Cardiac fibroblast (primary cell): ENCODE results near the gene PRUNE1.

Experiments used
- DNase-seq, 2 donors: peaks; one replicate each; pipeline versions ENCODE4 v3.0.0 to v3.0.0-alpha.2; 2010; ENCODE audit warnings: low read depth in 2 of 2
- H3K4me3 ChIP-seq, 2 donors: replicated peaks in 1 of 2; 1 replicate in 1 of 2; 2 replicates in 1 of 2; pipeline ENCODE4 v1.5.1; 2011; ENCODE audit warnings: low read depth in 2 of 2, low read length in 2 of 2, mild to moderate bottlenecking in 2 of 2, moderate library complexity in 1 of 2
- CTCF ChIP-seq: IDR thresholded peaks from one replicate; pipeline ENCODE4 v1.5.1; 2011; ENCODE audit warnings: low read depth, mild to moderate bottlenecking, low read length, inconsistent platforms

PRUNE1 gene

GRCh38 chr1:151036356-151036755 lies 28.1 kb downstream of the PRUNE1 start, which contains the start of gene BNIPL:
TSS of gene BNIPL (plus strand) at chr1:151036586. CDS start at chr1:151036726, 140 bp downstream.
- no peak within 1 kb of the TSS for H3K4me3 ChIP-seq
- no peak for DNase-seq
- TF ChIP-seq CTCF: no peak

DNA sequence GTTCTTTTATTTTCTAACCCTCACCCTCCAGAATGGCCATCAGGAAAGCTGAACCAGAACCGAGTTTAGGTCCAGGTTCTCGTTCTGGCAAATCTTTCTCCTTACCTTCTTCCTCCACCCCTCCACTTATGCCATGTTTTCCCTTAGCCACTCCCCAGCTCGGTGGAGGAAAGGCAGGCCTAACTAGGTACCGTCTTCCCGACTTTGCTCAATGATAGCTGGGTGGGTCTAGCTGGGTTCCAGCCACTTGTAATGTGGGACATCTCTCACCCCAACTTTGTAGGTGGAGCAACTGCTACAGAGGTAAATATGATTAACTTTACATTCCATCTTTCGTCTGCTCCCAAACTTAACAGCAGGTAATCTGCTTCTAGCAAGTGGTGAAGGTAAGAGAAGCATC lies 28.8 kb downstream of the PRUNE1 start:
- no peak overlapping the region for H3K4me3 ChIP-seq
- no peak for DNase-seq

DNA sequence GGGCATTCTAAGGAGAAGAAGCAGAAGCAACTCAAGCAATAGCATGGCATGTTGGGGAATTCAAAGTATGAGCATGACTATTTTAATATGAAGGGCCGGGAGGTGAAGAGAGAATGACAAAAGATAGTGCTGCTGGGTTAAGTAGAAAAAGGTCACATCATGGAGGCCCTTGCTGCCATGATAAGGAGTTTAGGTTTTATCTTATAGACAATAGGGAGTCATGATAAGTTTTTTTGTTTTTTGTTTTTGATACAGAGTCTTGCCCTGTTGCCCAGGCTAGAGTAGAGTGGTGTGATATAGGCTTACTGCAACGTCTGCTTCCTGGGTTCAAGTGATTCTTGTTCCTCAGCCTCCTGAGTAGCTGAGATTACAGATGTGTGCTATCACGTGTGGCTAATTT lies 31.3 kb downstream of the PRUNE1 start:
- TF ChIP-seq CTCF: no peak
- H3K4me3 ChIP-seq: no peak overlapping the region

More for the DNA sequence above, 28.8 kb downstream of the PRUNE1 start:
- TF ChIP-seq CTCF: no peak

DNA sequence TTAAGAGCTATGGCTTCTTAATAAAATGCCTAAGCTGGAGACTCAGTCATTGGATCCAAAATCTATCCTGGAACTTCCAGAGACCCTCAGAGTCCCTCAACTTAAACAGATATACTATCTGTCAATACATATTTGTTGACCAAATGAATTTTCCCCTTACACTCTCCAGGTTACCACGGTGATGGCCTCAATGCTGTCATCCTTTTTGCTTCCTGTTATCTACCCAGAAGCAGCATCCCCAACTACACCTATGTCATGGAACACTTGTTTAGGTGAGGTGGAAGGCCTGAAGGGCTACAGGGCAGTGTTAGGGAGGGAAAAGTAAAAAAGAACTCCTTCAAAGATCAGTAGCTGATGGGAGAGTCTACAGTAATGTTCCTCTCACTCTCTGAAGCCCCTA lies 34.9 kb downstream of the PRUNE1 start:
- no peak for DNase-seq
- no peak for TF ChIP-seq CTCF

More for the DNA sequence above, 31.3 kb downstream of the PRUNE1 start:
- DNase-seq: no peak

DNA sequence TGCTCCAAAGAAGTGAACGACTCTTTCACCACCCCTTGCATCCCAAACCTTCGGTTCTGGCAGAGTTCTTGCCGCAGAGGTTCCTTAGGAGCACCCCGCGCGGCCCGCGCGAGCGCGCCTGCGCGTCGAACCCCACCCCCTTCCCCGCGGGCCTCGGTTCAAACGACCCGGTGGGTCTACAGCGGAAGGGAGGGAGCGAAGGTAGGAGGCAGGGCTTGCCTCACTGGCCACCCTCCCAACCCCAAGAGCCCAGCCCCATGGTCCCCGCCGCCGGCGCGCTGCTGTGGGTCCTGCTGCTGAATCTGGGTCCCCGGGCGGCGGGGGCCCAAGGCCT lies 39.3 kb downstream of the PRUNE1 start, which contains the start of gene C1orf56:
TSS of gene C1orf56 (plus strand) at position 161 of the 334 bp plus-strand sequence. CDS start at position 258, 97 bp downstream.
- H3K4me3 ChIP-seq: peak within 1 kb of the TSS; percentile 65 to 73
- TF ChIP-seq CTCF: no peak
- peak; percentile 57 to 76 for DNase-seq

More for the DNA sequence above, 34.9 kb downstream of the PRUNE1 start:
- no peak overlapping the region for H3K4me3 ChIP-seq

- peak; percentile 53 for TF ChIP-seq CTCF
- peak overlapping the region; percentile 65 to 73 for H3K4me3 ChIP-seq
- peak; percentile 72 to 76 for DNase-seq
These were observed 39.8 kb downstream of the PRUNE1 start for GRCh38 chr1:151047925-151048644.
